AG04449 (cell line): Measurements from ENCODE around the gene GNA15.

Source experiments
- CTCF ChIA-PET: fragments of 350-600 bp; formaldehyde crosslinking; extraction: SDS; loops from one replicate; lab custom pipeline; 2021; ENCODE audit warnings: antibody characterized with exemption; lab: Yijun Ruan, JAX
- POLR2A ChIA-PET: fragments of 400-600, 350-600 bp; formaldehyde crosslinking; extraction: SDS; loops from one replicate; lab custom pipeline; 2020; ENCODE audit warnings: antibody characterized with exemption, inconsistent platforms; lab: Yijun Ruan, JAX
- DNase-seq: peaks from one replicate; pipeline ENCODE4 v3.0.0-alpha.2; 2010; ENCODE audit warnings: low read depth, low spot score
- H3K4me3 ChIP-seq: 2 replicates; pipeline ENCODE4 v1.5.1; 2011; ENCODE audit warnings: low read depth, mild to moderate bottlenecking, control low read depth, low read length
- TF ChIP-seq, protein P1 (sequence below): IDR thresholded peaks from one replicate; pipeline ENCODE4 v1.5.1; 2011; ENCODE audit warnings: mild to moderate bottlenecking, moderate library complexity, low read length, control low read depth, inconsistent platforms; ENCODE audit not compliant: insufficient read depth; ENCODE audit errors: missing control alignments

The GNA15 gene

GRCh38 chr19:3111586-3112247 is 24.1 kb upstream of the GNA15 start:
- TF ChIP-seq, protein P1, sequence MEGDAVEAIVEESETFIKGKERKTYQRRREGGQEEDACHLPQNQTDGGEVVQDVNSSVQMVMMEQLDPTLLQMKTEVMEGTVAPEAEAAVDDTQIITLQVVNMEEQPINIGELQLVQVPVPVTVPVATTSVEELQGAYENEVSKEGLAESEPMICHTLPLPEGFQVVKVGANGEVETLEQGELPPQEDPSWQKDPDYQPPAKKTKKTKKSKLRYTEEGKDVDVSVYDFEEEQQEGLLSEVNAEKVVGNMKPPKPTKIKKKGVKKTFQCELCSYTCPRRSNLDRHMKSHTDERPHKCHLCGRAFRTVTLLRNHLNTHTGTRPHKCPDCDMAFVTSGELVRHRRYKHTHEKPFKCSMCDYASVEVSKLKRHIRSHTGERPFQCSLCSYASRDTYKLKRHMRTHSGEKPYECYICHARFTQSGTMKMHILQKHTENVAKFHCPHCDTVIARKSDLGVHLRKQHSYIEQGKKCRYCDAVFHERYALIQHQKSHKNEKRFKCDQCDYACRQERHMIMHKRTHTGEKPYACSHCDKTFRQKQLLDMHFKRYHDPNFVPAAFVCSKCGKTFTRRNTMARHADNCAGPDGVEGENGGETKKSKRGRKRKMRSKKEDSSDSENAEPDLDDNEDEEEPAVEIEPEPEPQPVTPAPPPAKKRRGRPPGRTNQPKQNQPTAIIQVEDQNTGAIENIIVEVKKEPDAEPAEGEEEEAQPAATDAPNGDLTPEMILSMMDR, result no peak
- H3K4me3 ChIP-seq, result no peak overlapping the region
- no peak for DNase-seq
- ChIA-PET CTCF (interaction anchor here (0.9 to 4.5 kb wide), 7 partner anchors 10 to 160 kb away, joined by 3 to 29 read pairs (median 3); no protein-coding TSS in a partner anchor), POLR2A (no interaction called here)

GRCh38 chr19:3112375-3113099 is 23.3 kb upstream of the GNA15 start:
- CTCF ChIA-PET, result interaction anchor here (1.2 to 2.0 kb wide), 3 partner anchors 12 to 161 kb away, joined by 3 to 8 read pairs (median 3); no protein-coding TSS in a partner anchor

GRCh38 chr19:3113100-3114017 is 22.5 kb upstream of the GNA15 start:
- TF ChIP-seq, protein P1, result no peak
- POLR2A ChIA-PET, result interaction anchor here (0.6 kb wide), 1 partner anchor 40 kb away, joined by 3 read pairs; no protein-coding TSS in a partner anchor
- CTCF ChIA-PET, result no interaction called here
- no peak overlapping the region for H3K4me3 ChIP-seq
- no peak for DNase-seq

More at GRCh38 chr19:3112375-3113099, 23.3 kb upstream of the GNA15 start:
- POLR2A ChIA-PET, result interaction anchor here (0.6 kb wide), 1 partner anchor 39 kb away, joined by 3 read pairs; no protein-coding TSS in a partner anchor
- DNase-seq, result no peak
- TF ChIP-seq, protein P1, result no peak
- H3K4me3 ChIP-seq, result no peak overlapping the region

DNA sequence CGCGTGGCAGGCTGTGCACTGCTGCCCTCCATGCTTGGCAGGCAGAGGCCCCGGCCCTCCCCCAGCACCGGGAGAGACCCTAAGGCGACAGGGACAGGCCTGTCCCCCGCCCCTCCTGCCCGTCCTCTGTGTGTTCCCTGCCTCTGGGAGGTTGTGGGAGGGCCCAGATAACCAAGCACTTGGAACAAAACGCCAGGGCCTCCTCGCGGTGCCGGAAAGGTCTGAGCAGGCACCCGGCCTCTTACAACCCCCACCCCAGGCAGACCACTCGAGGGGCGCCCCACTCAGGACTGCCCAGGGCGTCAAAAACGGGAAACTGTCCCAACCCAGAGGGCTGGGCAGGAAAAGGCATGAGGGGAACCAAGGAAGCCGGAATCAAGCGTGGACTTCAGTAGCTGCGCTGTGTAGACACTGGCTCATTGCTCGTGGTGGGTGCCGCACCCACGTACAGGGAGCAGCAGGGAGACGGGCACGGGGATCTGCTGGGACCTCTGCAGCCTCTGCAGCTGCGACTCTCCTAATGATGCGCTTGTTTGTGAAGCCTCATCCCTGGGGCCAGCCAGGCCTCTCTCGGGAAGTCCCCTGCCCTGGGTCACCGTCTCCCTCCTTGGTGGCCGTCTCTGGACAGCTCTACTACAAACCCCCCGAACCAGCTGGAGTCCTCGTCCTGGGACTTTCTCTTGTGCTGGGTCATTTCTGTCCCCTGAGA is 21.7 kb upstream of the GNA15 start:
- no peak for DNase-seq
- POLR2A ChIA-PET, result no interaction called here
- CTCF ChIA-PET, result interaction anchor here (0.8 to 2.5 kb wide), 3 partner anchors 9 to 39 kb away, joined by 3 to 11 read pairs (median 3); no protein-coding TSS in a partner anchor
- H3K4me3 ChIP-seq, result no peak overlapping the region
- TF ChIP-seq, protein P1, result no peak

GRCh38 chr19:3114811-3115210 is 21.0 kb upstream of the GNA15 start:
- TF ChIP-seq, protein P1, result no peak
- DNase-seq, result no peak
- H3K4me3 ChIP-seq, result no peak overlapping the region
- ChIA-PET POLR2A (no interaction called here), CTCF (interaction anchor here (0.8 to 2.5 kb wide), 3 partner anchors 10 to 39 kb away, joined by 3 to 11 read pairs (median 3); no protein-coding TSS in a partner anchor)
